Measurements from ENCODE around the gene MINK1.

- TF ChIP-seq CTCF (IDR thresholded peaks at IDR 0.05), result no peak
- TF ChIP-seq EZH2 (IDR thresholded peaks at IDR 0.05), result no peak
Observed at GRCh38 chr17:4845118-4845517, 12.0 kb downstream of the MINK1 start.
